ENCODE data around the gene PKNOX2.

PKNOX2 gene

DNA sequence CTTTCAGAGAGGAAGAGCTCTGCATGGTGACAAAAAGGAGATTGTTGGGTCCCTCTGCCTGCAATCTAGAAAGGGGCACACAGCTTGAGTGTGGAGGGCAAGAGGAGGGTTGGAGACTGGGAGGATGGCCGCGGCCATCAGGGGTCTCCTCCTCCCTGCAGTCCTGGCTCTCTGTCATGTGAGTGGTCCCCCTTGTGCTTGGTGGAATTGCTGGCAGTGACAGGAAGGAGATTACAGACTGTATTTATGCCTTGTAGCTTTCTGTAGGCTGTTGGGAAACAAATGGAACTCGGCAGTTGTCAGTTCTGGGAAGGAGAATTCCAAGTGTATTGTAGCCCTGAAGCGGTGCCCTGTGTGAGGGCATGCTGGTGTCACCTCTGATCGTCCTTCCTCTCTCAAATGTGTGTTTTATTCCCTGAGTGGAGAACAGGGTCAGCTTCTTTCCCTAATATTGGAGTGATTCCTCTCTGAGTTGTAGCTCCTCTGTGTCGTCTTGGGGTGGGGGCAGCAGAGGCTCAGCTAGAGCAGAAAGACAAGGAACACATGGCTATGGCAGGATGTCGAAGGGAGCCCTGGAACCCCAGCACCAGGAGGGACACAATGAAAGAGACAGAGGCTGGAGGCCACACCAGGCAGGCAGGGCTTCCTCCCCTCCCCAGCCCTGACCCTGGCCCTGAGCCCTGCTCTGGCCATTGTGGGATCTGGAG lies 163.1 kb downstream of the PKNOX2 start:
- TF ChIP-seq CTCF (IDR thresholded peaks at IDR 0.05; ENCODE audit: low read depth, low read length, missing control alignments) = no peak
- no peak for DNase-seq (ENCODE audit: extremely low read depth, low read depth)
- H3K4me3 ChIP-seq (replicated peaks; ENCODE audit: low read depth, low read length) = no peak overlapping the region

DNA sequence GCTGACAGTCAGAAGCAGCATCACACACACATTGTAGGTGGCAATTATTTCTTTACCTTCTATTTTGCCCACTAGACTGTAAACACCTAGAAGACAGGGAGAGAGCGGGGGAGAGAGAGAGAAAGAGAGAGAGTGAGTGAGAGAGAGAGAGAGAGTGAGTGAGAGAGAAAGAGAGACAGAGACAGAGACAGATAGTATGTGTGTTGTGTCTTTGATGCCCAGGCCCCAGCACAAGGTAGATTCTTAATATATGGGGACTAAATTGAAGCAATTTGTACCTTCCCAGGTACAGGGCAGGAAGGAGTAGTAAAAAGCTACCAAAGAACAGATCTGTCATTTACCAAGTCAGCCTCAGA lies 163.7 kb downstream of the PKNOX2 start:
- H3K4me3 ChIP-seq (replicated peaks; ENCODE audit: low read depth, low read length) = no peak overlapping the region
- no peak for DNase-seq (ENCODE audit: extremely low read depth, low read depth)
- TF ChIP-seq CTCF (IDR thresholded peaks at IDR 0.05; ENCODE audit: low read depth, low read length, missing control alignments) = no peak

DNA sequence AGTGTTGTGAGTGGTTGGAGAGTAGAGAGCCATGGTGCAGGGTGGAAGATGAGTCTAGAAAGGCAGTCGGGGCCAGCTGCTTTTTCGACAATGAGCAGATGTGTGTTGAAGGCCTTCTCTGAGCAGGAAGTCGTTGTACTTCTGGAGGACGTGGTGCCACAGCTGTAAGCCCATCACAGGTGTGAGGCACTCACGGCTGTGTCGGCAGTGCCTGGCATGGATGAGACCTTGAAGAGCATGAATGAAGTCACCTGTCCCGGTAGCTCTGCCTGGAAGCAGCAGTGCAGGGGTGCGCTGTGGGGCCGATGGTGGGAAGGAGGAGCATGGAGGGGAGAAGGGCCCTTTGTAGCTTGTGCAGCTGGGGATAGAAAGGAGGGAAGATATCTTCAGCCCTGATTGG lies 165.2 kb downstream of the PKNOX2 start:
- H3K4me3 ChIP-seq (replicated peaks; ENCODE audit: low read depth, low read length) = no peak overlapping the region
- DNase-seq (ENCODE audit: extremely low read depth, low read depth) = no peak
- TF ChIP-seq CTCF (IDR thresholded peaks at IDR 0.05; ENCODE audit: low read depth, low read length, missing control alignments) = no peak

DNA sequence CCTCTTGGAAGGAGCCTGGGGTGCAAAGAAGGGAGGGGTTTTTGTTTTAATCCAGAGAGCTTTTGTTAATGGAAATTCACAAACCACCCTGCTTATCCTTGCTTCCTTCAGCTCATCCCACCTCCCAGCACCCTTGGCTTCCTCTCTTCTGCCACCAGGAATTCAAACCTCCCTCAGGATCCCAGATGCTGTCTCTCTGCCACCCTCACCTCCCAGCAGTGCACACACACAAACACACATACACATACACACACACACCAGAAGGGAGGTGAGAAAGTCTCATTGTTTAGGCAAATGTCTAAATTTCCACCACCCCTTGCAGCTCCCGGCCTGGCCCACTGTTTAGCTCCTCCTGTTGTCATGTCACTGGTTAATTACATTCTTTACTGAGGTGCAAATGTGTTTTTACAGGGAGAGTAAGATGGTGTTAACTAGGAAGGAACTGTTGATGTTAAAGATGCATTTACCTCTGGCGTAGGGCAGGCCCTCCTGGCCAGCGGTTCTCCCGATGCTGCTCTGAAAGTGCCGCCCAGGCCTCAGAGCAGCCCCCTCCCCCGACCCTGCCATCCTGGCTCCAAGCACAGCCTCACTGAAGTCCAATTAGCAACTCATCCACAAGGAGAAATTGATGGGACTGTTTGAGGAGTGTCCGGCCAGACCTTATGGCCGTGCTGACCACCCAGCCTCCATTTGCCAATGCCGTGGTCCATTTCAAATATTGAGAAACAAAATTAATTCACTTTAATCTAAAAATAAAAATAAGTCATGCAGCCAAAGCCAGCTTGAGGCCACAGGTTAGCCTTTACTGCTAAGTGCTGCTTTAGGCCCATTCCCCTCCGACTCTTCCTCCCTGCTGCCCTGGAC lies 166.1 kb downstream of the PKNOX2 start:
- DNase-seq (ENCODE audit: extremely low read depth, low read depth) = no peak
- TF ChIP-seq CTCF (IDR thresholded peaks at IDR 0.05; ENCODE audit: low read depth, low read length, missing control alignments) = no peak
- H3K4me3 ChIP-seq (replicated peaks; ENCODE audit: low read depth, low read length) = no peak overlapping the region

DNA sequence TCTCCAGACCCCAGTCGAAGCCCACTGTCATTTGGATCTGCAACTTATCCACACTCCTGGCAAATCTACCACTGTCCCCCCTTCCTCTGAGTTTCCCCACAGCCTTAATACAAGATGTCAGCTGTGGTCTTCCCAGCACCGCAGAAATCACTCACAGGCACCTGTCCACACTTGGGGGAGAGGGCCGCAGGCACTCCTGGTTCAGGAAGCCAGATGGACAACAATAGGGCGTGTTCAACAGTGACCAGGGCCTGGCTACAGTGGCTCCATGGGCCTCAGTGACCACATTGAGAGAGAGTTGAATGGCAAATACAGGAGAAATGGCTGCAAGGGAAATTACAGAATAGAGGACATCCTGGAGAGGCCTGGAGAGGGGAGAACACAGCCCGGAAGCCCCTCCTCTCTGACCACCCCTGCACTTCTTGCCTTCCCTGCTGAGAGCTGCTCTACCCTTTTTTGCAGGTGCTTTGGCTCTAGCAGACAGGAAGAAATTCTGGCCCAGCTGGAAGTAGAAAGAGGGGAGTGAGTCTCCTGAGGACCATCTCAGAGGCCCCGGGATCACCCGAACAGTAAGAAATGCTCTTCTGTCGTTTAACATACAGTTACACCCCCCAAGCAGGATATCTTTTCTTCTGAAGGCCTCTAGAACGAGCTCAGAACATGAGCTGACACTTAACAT lies 166.9 kb downstream of the PKNOX2 start:
- no peak for TF ChIP-seq CTCF (IDR thresholded peaks at IDR 0.05; ENCODE audit: low read depth, low read length, missing control alignments)
- DNase-seq (ENCODE audit: extremely low read depth, low read depth) = no peak

DNA sequence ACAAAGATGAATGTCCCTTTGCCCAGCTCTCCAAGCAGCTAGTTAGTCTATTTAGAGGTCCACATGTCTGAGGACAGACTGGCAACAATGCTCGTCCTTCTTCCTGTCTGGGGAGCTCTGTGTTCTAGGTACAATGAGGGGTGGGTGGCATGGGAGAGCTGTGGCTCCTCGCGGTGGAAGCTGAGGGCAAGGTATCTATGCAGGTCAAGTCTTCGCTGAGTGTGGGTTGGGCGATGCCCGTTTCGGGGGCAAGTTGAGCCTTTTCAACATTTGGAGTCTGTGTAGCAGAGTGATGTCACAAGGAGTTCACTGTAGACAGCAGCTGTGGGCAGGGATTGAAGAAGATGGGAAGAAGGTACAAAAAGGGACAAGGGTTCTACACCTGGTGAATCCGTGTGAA lies 168.3 kb downstream of the PKNOX2 start:
- no peak for TF ChIP-seq CTCF (IDR thresholded peaks at IDR 0.05; ENCODE audit: low read depth, low read length, missing control alignments)
- DNase-seq (ENCODE audit: extremely low read depth, low read depth) = no peak
- H3K4me3 ChIP-seq (replicated peaks; ENCODE audit: low read depth, low read length) = no peak overlapping the region

More for the DNA sequence above, 166.9 kb downstream of the PKNOX2 start:
- H3K4me3 ChIP-seq (replicated peaks; ENCODE audit: low read depth, low read length) = no peak overlapping the region

Measured in HFF-Myc (cell line).